Motor neuron (in vitro differentiated cells): ENCODE measurements around the gene OR13J1. TPM values are rescaled to one million over a fixed set of nuclear protein-coding genes. Genes with fewer than 3 reads are reported as not detected.
"Not testable (repeated sequence)": the region's sequence is repeated elsewhere in the genome, so short reads cannot be mapped to it uniquely, and the experiment has no call there.

Source experiments
- ATAC-seq, 8 experiments: fragments of 200-7000 bp; cut with Tn5 transposase; replicated peaks in 6 of 8; 2 replicates each; pipeline ENCODE4 v1.8.0; 2021; ENCODE audit warnings: mild to moderate bottlenecking in 8 of 8, moderate library complexity in 8 of 8
- H3K27ac ChIP-seq, 2 donors: fragments of 250-450 bp; sonication (Bioruptor Pico); 2 replicates each; pipeline ENCODE4 v1.9.0; 2021; ENCODE audit warnings: antibody characterized with exemption in 2 of 2, mild to moderate bottlenecking in 2 of 2, moderate library complexity in 1 of 2
- H3K4me1 ChIP-seq, 2 donors: fragments of 250-450 bp; sonication (Bioruptor Pico); replicated peaks in 1 of 2; 2 replicates each; pipeline ENCODE4 v1.6.1; 2021; ENCODE audit warnings: antibody characterized with exemption in 2 of 2, mild to moderate bottlenecking in 2 of 2, moderate library complexity in 1 of 2
- H3K4me3 ChIP-seq, 5 donors: fragments of 250-450 bp; sonication (Bioruptor Pico); 2 replicates each; pipeline ENCODE4 v1.9.0; 2021; ENCODE audit warnings: antibody characterized with exemption in 5 of 5, mild to moderate bottlenecking in 5 of 5, moderate library complexity in 4 of 5
- WGBS, 10 experiments: fragments of 450-650 bp; shearing (Covaris generic); methylation state at CpG; one replicate each; pipeline ENCODE4 v1.0.0; 2022; 5-methylcytosine and 5-hydroxymethylcytosine counted together
- in situ Hi-C, 9 experiments: fragments of 400-800 bp; cut with MboI; loops; one replicate each; pipeline ENCODE4 v1.15.0; 2021; ENCODE audit warnings: low sequenced_read_pairs in 9 of 9, low pct_unique_long_range_greater_than_20kb in 2 of 9; ENCODE audit not compliant: unreplicated experiment in 9 of 9
- total RNA-seq, 8 experiments: library from RNA; unstranded; fragments of 300-600 nt; gene quantifications; 2 replicates each; pipeline versions ENCODE4 v1.2.3 to v1.2.4, GENCODE V29; 2022

The OR13J1 gene, protein sequence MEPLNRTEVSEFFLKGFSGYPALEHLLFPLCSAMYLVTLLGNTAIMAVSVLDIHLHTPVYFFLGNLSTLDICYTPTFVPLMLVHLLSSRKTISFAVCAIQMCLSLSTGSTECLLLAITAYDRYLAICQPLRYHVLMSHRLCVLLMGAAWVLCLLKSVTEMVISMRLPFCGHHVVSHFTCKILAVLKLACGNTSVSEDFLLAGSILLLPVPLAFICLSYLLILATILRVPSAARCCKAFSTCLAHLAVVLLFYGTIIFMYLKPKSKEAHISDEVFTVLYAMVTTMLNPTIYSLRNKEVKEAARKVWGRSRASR
- total RNA-seq, result under 1 TPM in 4 of 8 experiments, not detected in 4; 0.27 to 0.97 (median 0.40) TPM

DNA sequence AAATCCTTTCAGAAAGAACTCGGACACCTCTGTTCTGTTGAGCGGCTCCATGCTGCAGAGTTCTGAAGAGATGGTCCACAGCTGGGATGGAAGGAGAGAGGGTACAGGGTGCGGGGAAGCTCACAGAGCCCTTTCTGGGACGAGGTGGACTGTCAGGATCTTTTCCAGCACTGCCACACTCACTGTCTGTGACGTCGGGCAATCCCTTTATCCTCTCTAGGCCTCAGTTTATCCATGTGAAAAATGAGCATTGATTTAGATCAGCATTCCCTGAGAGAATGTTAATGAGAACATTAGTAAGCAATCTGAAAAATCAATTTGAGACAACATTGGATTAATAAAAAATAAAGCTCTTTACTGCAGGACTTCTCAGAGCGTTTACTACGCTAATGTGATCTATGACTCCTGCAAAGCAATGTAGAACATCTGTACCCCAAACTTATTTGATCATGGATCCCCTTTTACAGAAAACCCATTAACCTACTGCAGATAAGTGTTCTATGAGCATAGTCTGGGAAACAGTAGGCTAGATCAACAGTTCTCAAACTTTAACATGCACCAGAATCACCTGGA, at the start of gene OR13J1:
Gene OR13J1 (minus strand): TSS at position 51 of the 573 bp plus-strand sequence. CDS start 0 bp downstream, at position 51.
- WGBS, 10 experiments, result 43 to 100% (median 92%) methylated on average over 1 to 6 of the region's 8 CpGs; no CpG with 5 or more reads in 1 of the 10 experiments
- H3K4me3 ChIP-seq, result no peak within 1 kb of the TSS
- H3K4me1 ChIP-seq, result no peaks in the 10 kb centered on the region
- in situ Hi-C loops, result no loop called here
- ATAC-seq, result no peak
- no peak within 1 kb of the TSS for H3K27ac ChIP-seq

DNA sequence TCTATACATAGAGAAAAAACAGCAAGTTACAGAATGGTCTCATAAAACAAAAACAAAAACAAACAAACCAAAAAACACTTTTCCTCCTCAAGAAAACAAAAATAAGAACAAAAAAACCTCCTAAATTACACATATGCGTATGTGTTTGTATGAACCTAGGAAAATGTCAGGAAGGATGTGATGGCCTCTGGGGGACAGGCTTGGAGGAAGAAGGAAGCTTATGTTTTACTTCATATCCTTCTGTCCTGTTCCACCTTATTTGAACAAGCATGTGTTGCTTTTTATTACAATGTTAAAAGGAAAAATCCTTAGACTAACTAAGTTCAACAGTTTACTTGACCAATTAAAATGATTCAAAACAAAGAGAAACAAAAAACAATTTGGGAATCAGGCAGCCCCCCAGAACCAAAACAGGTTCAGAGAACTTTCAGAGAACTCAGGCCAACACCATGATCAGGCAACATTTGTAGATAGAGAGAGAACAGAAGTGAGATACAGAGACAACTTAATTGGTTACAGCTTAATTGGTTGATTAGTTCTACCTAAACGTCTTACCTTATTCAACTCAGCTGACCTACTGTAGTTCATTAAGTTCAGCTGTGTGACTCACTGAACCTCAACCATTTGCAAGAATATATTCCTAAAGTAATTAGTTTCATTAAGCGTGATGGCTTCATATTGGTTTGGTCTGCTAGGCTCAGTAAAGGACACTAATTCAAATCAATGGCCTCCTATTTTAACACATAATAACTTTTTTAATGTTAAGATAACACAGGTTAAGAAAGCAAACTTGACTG, 49.2 kb upstream of the OR13J1 start:
- Histone ChIP-seq H3K27ac (no peak overlapping the region), H3K4me3 (no peak overlapping the region), H3K4me1 (peaks cover 2 to 13% of the 10 kb centered on the region in 2 donors)
- in situ Hi-C loops, result no loop called here
- no peak for ATAC-seq
- 61 to 100% (median 86%) methylated on average over 1 to 3 of the region's 3 CpGs for WGBS, 10 experiments

GRCh38 chr9:35918780-35919179, 48.6 kb upstream of the OR13J1 start:
- Histone ChIP-seq H3K27ac (no peak overlapping the region), H3K4me3 (no peak overlapping the region), H3K4me1 (peaks cover 0 to 10% of the 10 kb centered on the region in 2 donors)
- no peak for ATAC-seq
- in situ Hi-C loops, result no loop called here
- 78 to 100% (median 98%) methylated on average over 1 to 3 of the region's 3 CpGs; no CpG with 5 or more reads in 2 of the 10 experiments for WGBS, 10 experiments

GRCh38 chr9:35917261-35917660, 47.1 kb upstream of the OR13J1 start:
- in situ Hi-C loops, result no loop called here
- no peak for ATAC-seq
- peaks cover 0 to 4% of the 10 kb centered on the region in 2 donors for H3K4me1 ChIP-seq
- H3K27ac ChIP-seq, result no peak overlapping the region
- WGBS, 10 experiments, result 90 to 100% (median 100%) methylated on average over 2 to 3 of the region's 4 CpGs; no CpG with 5 or more reads in 7 of the 10 experiments
- H3K4me3 ChIP-seq, result no peak overlapping the region

DNA sequence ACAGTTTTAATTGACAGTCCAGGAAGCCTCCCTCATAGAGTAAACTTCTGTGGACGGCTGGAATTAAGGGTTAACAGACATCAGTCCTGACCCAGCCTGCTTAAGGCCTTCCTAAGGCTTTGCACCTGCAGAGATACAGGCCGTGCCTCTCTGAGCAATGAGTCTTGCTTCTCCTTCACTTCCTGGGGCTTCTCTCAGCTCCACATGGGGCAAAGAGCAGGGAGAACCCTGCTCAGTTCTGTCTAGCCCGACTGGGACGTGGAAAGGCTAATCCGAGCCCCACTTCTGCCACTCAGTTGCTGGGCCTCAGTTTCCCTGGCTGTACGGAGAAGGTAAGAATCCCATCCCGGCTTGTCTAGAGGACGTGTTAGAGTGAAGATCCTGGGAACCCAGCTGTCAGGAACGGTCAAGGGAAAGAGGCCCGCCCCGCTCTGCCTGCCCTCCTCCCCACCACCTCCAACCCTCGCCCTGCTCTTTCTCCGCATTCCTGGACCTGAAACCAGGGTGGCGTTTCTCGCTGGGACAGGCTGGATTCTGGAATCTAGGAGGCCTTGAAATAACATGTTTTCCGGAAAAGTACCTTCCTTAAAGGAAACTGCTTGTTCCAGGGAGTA, 45.6 kb upstream of the OR13J1 start:
- H3K27ac ChIP-seq, result no peak overlapping the region
- H3K4me3 ChIP-seq, result no peak overlapping the region
- H3K4me1 ChIP-seq, result peaks cover 0 to 4% of the 10 kb centered on the region in 2 donors
- WGBS, 10 experiments, result 45 to 100% (median 85%) methylated on average over 1 to 10 of the region's 16 CpGs; no CpG with 5 or more reads in 2 of the 10 experiments
- in situ Hi-C loops, result no loop called here
- no peak for ATAC-seq

- ATAC-seq, result peak; percentile 22 to 97 (median 90)
- H3K27ac ChIP-seq, result no peak overlapping the region
- H3K4me1 ChIP-seq, result peaks cover 0 to 4% of the 10 kb centered on the region in 2 donors
- in situ Hi-C loops, result no loop called here
- H3K4me3 ChIP-seq, result no peak overlapping the region
- 8 to 88% (median 65%) methylated on average over 1 to 6 of the region's 9 CpGs; no CpG with 5 or more reads in 5 of the 10 experiments for WGBS, 10 experiments
Measured at GRCh38 chr9:35914301-35914807, 44.2 kb upstream of the OR13J1 start.

GRCh38 chr9:35913429-35913828, 43.2 kb upstream of the OR13J1 start:
- ATAC-seq, in situ Hi-C loops, H3K4me1 ChIP-seq, H3K27ac ChIP-seq, H3K4me3 ChIP-seq: not testable (repeated sequence)

DNA sequence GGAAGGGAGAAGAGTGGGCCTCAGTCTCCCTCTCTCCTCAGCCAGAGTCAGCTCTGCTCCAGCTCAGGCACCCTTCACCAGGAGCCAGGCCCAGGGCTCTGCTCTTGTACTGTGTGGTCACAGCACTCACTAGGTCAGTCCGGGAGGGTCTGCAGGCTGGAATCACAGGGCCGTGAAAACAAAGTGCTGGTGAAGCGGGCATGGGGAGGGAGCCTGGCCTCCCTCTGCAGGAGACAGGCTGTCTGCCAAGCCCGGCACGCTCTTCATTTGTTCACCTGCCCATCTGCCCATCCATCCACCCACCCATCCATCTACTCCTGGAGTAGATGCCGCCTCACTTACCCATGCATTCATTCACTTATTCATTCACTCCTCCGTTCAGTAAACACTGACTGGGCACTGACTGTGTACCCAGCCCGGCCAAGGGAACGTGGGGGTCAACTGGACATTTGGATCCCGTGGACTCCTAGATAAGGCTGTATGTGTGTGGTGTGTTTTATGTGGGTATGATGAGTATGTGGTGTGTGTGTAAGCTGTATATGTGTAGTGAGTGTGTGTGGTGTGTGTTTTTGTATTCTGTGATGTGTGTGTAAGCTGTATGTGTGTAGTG, 42.7 kb upstream of the OR13J1 start:
- peaks cover 7 to 13% of the 10 kb centered on the region in 2 donors for H3K4me1 ChIP-seq
- H3K27ac ChIP-seq, result no peak overlapping the region
- in situ Hi-C loops, result no loop called here
- H3K4me3 ChIP-seq, result no peak overlapping the region
- peak in 1 of 8 experiments; percentile 16 for ATAC-seq
- WGBS, 10 experiments, result 68 to 93% (median 83%) methylated on average over 3 to 5 of the region's 10 CpGs; no CpG with 5 or more reads in 6 of the 10 experiments

DNA sequence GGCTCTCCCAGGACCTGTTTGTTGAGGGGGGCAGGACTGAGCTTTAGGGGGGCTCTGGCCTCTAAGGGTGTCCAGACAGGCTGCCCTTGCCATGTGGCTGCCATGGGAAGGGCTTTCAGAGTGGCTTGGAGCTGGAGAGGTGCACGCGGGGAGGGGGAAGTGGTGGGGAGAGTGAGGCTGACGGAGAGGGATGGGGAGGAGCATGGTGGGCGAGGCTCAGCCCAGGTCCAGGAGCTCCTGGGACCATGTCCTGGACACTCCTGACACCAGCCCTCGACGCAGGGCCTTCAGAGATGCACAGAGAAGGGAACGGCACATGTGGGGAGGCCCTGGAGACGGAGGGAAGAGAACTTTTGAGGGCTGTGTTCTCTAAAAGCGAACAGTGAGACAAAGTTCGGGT, 41.5 kb upstream of the OR13J1 start:
- Histone ChIP-seq H3K27ac (no peak overlapping the region), H3K4me1 (peaks cover 15 to 25% of the 10 kb centered on the region in 2 donors), H3K4me3 (no peak overlapping the region)
- ATAC-seq, result no peak
- WGBS, 10 experiments, result 81 to 100% (median 100%) methylated on average over 1 to 4 of the region's 10 CpGs; no CpG with 5 or more reads in 7 of the 10 experiments
- in situ Hi-C loops, result no loop called here

- Histone ChIP-seq H3K4me1 (peaks cover 15 to 27% of the 10 kb centered on the region in 2 donors), H3K27ac (no peak overlapping the region), H3K4me3 (no peak overlapping the region)
- WGBS, 10 experiments, result 17 to 81% (median 51%) methylated on average over 1 to 8 of the region's 14 CpGs; no CpG with 5 or more reads in 2 of the 10 experiments
- in situ Hi-C loops, result no loop called here
- ATAC-seq, result peak in 1 of 8 experiments; percentile 20
Measured at GRCh38 chr9:35910613-35911359, 40.6 kb upstream of the OR13J1 start.

DNA sequence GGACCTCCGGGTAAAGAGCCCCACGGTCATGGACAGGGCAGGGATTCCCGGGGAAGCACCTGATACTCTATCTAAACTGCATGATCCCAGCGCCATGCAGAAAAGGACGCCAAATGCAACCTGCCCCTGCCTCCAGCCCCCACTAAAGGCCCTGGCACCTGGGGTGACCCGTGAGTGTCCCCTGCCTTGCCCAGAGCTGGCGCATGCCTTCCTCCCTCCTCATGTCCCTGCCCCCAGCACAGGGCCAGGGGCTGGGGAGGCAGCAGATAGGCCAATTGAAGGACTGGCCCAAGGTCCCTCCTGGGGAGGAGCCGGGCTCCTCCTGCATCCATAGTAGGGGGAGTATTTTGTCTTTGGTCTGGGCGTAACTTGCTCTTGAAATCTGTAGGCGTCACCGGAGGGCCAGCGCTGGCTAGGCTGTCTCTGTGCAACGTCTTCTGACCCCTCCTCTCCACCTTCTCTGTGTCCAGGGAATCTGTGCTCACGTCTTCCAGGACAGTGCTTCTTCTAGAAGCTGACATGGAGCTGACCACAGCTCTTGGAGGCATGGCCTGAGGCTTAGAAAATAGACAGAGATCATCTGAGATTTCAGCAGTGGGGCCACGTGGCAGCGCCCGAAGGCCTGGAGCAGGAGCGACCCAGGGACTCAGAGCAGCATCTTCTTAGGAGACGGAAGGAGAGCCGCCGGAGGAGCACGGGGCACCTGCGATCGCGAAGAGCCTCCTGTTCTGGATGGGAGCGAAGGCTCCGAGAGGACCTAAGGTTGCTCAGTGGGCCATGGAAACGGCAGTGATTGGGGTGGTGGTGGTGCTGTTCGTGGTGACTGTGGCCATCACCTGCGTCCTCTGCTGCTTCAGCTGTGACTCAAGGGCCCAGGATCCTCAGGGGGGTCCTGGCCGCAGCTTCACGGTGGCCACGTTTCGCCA, 39.7 kb upstream of the OR13J1 start:
- 80 to 100% (median 91%) methylated on average over 1 to 12 of the region's 34 CpGs; no CpG with 5 or more reads in 3 of the 10 experiments for WGBS, 10 experiments
- Histone ChIP-seq H3K4me3 (no peak overlapping the region), H3K4me1 (peaks cover 15 to 27% of the 10 kb centered on the region in 2 donors), H3K27ac (no peak overlapping the region)
- no peak for ATAC-seq
- in situ Hi-C loops, result loop anchor here in 1 of 9 experiments (10.0 kb wide), 1 partner anchor 115 kb away; no protein-coding TSS in a partner anchor
